SIG-M5 treated with dmso at 0.1 percent for 504 hours (cell line): ENCODE results near the gene ATP2C1.

ENCODE experiments used
- DNase-seq: peaks from one replicate; lab custom pipeline; 2025; ENCODE audit not compliant: unreplicated experiment; lab: John Stamatoyannopoulos, UW

ATP2C1 gene

GRCh38 chr3:130895690-130896488 is 2.0 kb downstream of the ATP2C1 start:
- no peak for DNase-seq

GRCh38 chr3:130897316-130897715 is 3.4 kb downstream of the ATP2C1 start:
- DNase-seq = no peak

GRCh38 chr3:130900959-130901358 is 7.1 kb downstream of the ATP2C1 start:
- DNase-seq = no peak

- peak; percentile 47 for DNase-seq
These were observed 7.8 kb downstream of the ATP2C1 start for GRCh38 chr3:130901463-130902204.

- no peak for DNase-seq
These were observed 9.6 kb downstream of the ATP2C1 start for GRCh38 chr3:130903412-130903908.

- DNase-seq = no peak
These were observed 10.6 kb downstream of the ATP2C1 start for GRCh38 chr3:130904491-130904890.

- DNase-seq = no peak
These were observed 11.7 kb downstream of the ATP2C1 start for GRCh38 chr3:130905551-130905950.

- no peak for DNase-seq
These were observed 12.6 kb downstream of the ATP2C1 start for GRCh38 chr3:130906374-130906995.

- no peak for DNase-seq
These were observed 13.6 kb downstream of the ATP2C1 start for GRCh38 chr3:130907500-130907899.

- no peak for DNase-seq
These were observed 14.1 kb downstream of the ATP2C1 start for GRCh38 chr3:130907966-130908365.

- DNase-seq = no peak
These were observed 21.8 kb downstream of the ATP2C1 start for GRCh38 chr3:130915567-130916292.

- DNase-seq = no peak
These were observed 22.8 kb downstream of the ATP2C1 start for GRCh38 chr3:130916507-130917167.

- DNase-seq = no peak
These were observed 24.4 kb downstream of the ATP2C1 start for GRCh38 chr3:130918328-130918727.

- no peak for DNase-seq
These were observed 31.7 kb downstream of the ATP2C1 start for GRCh38 chr3:130925628-130926027.

GRCh38 chr3:130926504-130926903 is 32.6 kb downstream of the ATP2C1 start:
- no peak for DNase-seq

GRCh38 chr3:130929804-130930203 is 35.9 kb downstream of the ATP2C1 start:
- DNase-seq = no peak

- no peak for DNase-seq
These were observed 39.1 kb downstream of the ATP2C1 start for GRCh38 chr3:130932979-130933378.

- DNase-seq = no peak
These were observed 40.0 kb downstream of the ATP2C1 start for GRCh38 chr3:130933801-130934345.

- no peak for DNase-seq
These were observed 40.7 kb downstream of the ATP2C1 start for GRCh38 chr3:130934442-130935089.
